ENCODE measurements around the gene LYRM1. TPM values are rescaled to one million over a fixed set of nuclear protein-coding genes. Genes with fewer than 3 reads are reported as not detected.

Gene LYRM1
- total RNA-seq, 2 experiments from 2014 or later, result 20.4 to 20.8 TPM

GRCh38 chr16:20906341-20907255 lies 6.0 kb downstream of the LYRM1 start:
- no peaks in the 10 kb centered on the region for H3K9me3 Mint-ChIP-seq
- no peaks in the 10 kb centered on the region for H3K27me3 Mint-ChIP-seq (ENCODE audit: low read depth)
- no peak for DNase-seq
- CTCF ChIA-PET, result no interaction called here
- no peak overlapping the region for H3K27ac Mint-ChIP-seq
- H3K4me3 Mint-ChIP-seq, result no peak overlapping the region
- intact Hi-C loops (cut with micrococcal nuclease), result loop anchor here (10.0 kb wide), 1 partner anchor 1288 kb away; no protein-coding TSS in a partner anchor
- H3K4me1 Mint-ChIP-seq (ENCODE audit: low read depth), result peaks cover 52% of the 10 kb centered on the region
- H3K36me3 Mint-ChIP-seq (ENCODE audit: low read depth), result peaks cover 1% of the 10 kb centered on the region

- no peaks in the 10 kb centered on the region for H3K9me3 Mint-ChIP-seq
- intact Hi-C loops (cut with micrococcal nuclease), result loop anchor here (1.0 kb wide), 1 partner anchor 11 kb away; the partner anchor contains the start of genes DCUN1D3 and LYRM1
- H3K36me3 Mint-ChIP-seq (ENCODE audit: low read depth), result peaks cover 5% of the 10 kb centered on the region
- DNase-seq, result no peak
- CTCF ChIA-PET, result interaction anchor here (1.0 kb wide), 1 partner anchor 31 kb away, joined by 3 read pairs; no protein-coding TSS in a partner anchor
- H3K4me1 Mint-ChIP-seq (ENCODE audit: low read depth), result peaks cover 18% of the 10 kb centered on the region
- no peaks in the 10 kb centered on the region for H3K27me3 Mint-ChIP-seq (ENCODE audit: low read depth)
- no peak overlapping the region for H3K4me3 Mint-ChIP-seq
- H3K27ac Mint-ChIP-seq, result no peak overlapping the region
Observed at GRCh38 chr16:20910781-20911321, 10.3 kb downstream of the LYRM1 start.

GRCh38 chr16:20911361-20911760 lies 10.8 kb downstream of the LYRM1 start:
- CTCF ChIA-PET, result interaction anchor here (0.7 to 1.0 kb wide), 2 partner anchors 31 to 372 kb away, joined by 3 to 4 read pairs; no protein-coding TSS in a partner anchor
- Mint-ChIP-seq H3K27me3 (ENCODE audit: low read depth) (no peaks in the 10 kb centered on the region), H3K4me3 (no peak overlapping the region), H3K27ac (no peak overlapping the region), H3K9me3 (no peaks in the 10 kb centered on the region), H3K4me1 (ENCODE audit: low read depth) (peaks cover 18% of the 10 kb centered on the region), H3K36me3 (ENCODE audit: low read depth) (peaks cover 8% of the 10 kb centered on the region)
- intact Hi-C loops (cut with micrococcal nuclease), result loop anchor here (1.0 kb wide), 1 partner anchor 11 kb away; the partner anchor contains the start of genes DCUN1D3 and LYRM1
- DNase-seq, result no peak

GRCh38 chr16:20916289-20916688 lies 15.7 kb downstream of the LYRM1 start:
- CTCF ChIA-PET, result no interaction called here

GRCh38 chr16:20916942-20917341 lies 16.4 kb downstream of the LYRM1 start:
- Mint-ChIP-seq H3K4me1 (ENCODE audit: low read depth) (peaks cover 4% of the 10 kb centered on the region), H3K4me3 (no peak overlapping the region), H3K27me3 (ENCODE audit: low read depth) (no peaks in the 10 kb centered on the region), H3K36me3 (ENCODE audit: low read depth) (peaks cover 16% of the 10 kb centered on the region), H3K9me3 (no peaks in the 10 kb centered on the region), H3K27ac (no peak overlapping the region)
- intact Hi-C loops (cut with micrococcal nuclease), result no loop called here
- DNase-seq, result no peak
- CTCF ChIA-PET, result no interaction called here

More at GRCh38 chr16:20916289-20916688, 15.7 kb downstream of the LYRM1 start:
- Mint-ChIP-seq H3K9me3 (no peaks in the 10 kb centered on the region), H3K4me1 (ENCODE audit: low read depth) (peaks cover 6% of the 10 kb centered on the region), H3K36me3 (ENCODE audit: low read depth) (peaks cover 16% of the 10 kb centered on the region), H3K27me3 (ENCODE audit: low read depth) (no peaks in the 10 kb centered on the region), H3K27ac (no peak overlapping the region), H3K4me3 (no peak overlapping the region)
- no peak for DNase-seq
- intact Hi-C loops (cut with micrococcal nuclease), result no loop called here

- Mint-ChIP-seq H3K27me3 (ENCODE audit: low read depth) (no peaks in the 10 kb centered on the region), H3K36me3 (ENCODE audit: low read depth) (peaks cover 18% of the 10 kb centered on the region), H3K9me3 (no peaks in the 10 kb centered on the region), H3K4me1 (ENCODE audit: low read depth) (peaks cover 4% of the 10 kb centered on the region), H3K27ac (no peak overlapping the region), H3K4me3 (no peak overlapping the region)
- CTCF ChIA-PET, result interaction anchor here (0.8 kb wide), 1 partner anchor 68 kb away, joined by 3 read pairs; no protein-coding TSS in a partner anchor
- DNase-seq, result no peak
- intact Hi-C loops (cut with micrococcal nuclease), result no loop called here
Observed at GRCh38 chr16:20918486-20919239, 18.1 kb downstream of the LYRM1 start.

- no peaks in the 10 kb centered on the region for H3K27me3 Mint-ChIP-seq (ENCODE audit: low read depth)
- intact Hi-C loops (cut with micrococcal nuclease), result no loop called here
- peaks cover 18% of the 10 kb centered on the region for H3K36me3 Mint-ChIP-seq (ENCODE audit: low read depth)
- no peak for DNase-seq
- H3K27ac Mint-ChIP-seq, result no peak overlapping the region
- peaks cover 4% of the 10 kb centered on the region for H3K4me1 Mint-ChIP-seq (ENCODE audit: low read depth)
- no peak overlapping the region for H3K4me3 Mint-ChIP-seq
- H3K9me3 Mint-ChIP-seq, result no peaks in the 10 kb centered on the region
- CTCF ChIA-PET, result interaction anchor here (0.6 kb wide), 1 partner anchor 422 kb away, joined by 4 read pairs; no protein-coding TSS in a partner anchor
Observed at GRCh38 chr16:20920091-20920490, 19.5 kb downstream of the LYRM1 start.

- no peaks in the 10 kb centered on the region for H3K9me3 Mint-ChIP-seq
Observed at GRCh38 chr16:20920799-20921198, 20.2 kb downstream of the LYRM1 start.

GRCh38 chr16:20923876-20924275 lies 23.3 kb downstream of the LYRM1 start:
- Mint-ChIP-seq H3K36me3 (ENCODE audit: low read depth) (peaks cover 12% of the 10 kb centered on the region), H3K27me3 (ENCODE audit: low read depth) (no peaks in the 10 kb centered on the region), H3K9me3 (no peaks in the 10 kb centered on the region), H3K27ac (no peak overlapping the region), H3K4me3 (no peak overlapping the region), H3K4me1 (ENCODE audit: low read depth) (peaks cover 4% of the 10 kb centered on the region)
- intact Hi-C loops (cut with micrococcal nuclease), result no loop called here
- DNase-seq, result no peak
- CTCF ChIA-PET, result no interaction called here

More at GRCh38 chr16:20920799-20921198, 20.2 kb downstream of the LYRM1 start:
- H3K4me1 Mint-ChIP-seq (ENCODE audit: low read depth), result peaks cover 4% of the 10 kb centered on the region
- no peak overlapping the region for H3K4me3 Mint-ChIP-seq
- CTCF ChIA-PET, result interaction anchor here (0.9 kb wide), 1 partner anchor 40 kb away, joined by 3 read pairs; no protein-coding TSS in a partner anchor
- intact Hi-C loops (cut with micrococcal nuclease), result no loop called here
- H3K27me3 Mint-ChIP-seq (ENCODE audit: low read depth), result no peaks in the 10 kb centered on the region
- no peak for DNase-seq
- peaks cover 16% of the 10 kb centered on the region for H3K36me3 Mint-ChIP-seq (ENCODE audit: low read depth)
- no peak overlapping the region for H3K27ac Mint-ChIP-seq

- DNase-seq, result no peak
- no peaks in the 10 kb centered on the region for H3K27me3 Mint-ChIP-seq (ENCODE audit: low read depth)
- intact Hi-C loops (cut with micrococcal nuclease), result no loop called here
- H3K4me1 Mint-ChIP-seq (ENCODE audit: low read depth), result no peaks in the 10 kb centered on the region
- H3K36me3 Mint-ChIP-seq (ENCODE audit: low read depth), result peaks cover 11% of the 10 kb centered on the region
- no peaks in the 10 kb centered on the region for H3K9me3 Mint-ChIP-seq
- CTCF ChIA-PET, result no interaction called here
- no peak overlapping the region for H3K4me3 Mint-ChIP-seq
- H3K27ac Mint-ChIP-seq, result no peak overlapping the region
Observed at GRCh38 chr16:20925751-20926150, 25.2 kb downstream of the LYRM1 start.

GRCh38 chr16:20928774-20929411 lies 28.3 kb downstream of the LYRM1 start:
- no peak for DNase-seq
- CTCF ChIA-PET, result interaction anchor here (0.6 kb wide), 1 partner anchor 32 kb away, joined by 3 read pairs; no protein-coding TSS in a partner anchor
- H3K27ac Mint-ChIP-seq, result no peak overlapping the region
- intact Hi-C loops (cut with micrococcal nuclease), result no loop called here
- H3K9me3 Mint-ChIP-seq, result no peaks in the 10 kb centered on the region
- H3K4me3 Mint-ChIP-seq, result no peak overlapping the region
- peaks cover 8% of the 10 kb centered on the region for H3K36me3 Mint-ChIP-seq (ENCODE audit: low read depth)
- no peaks in the 10 kb centered on the region for H3K4me1 Mint-ChIP-seq (ENCODE audit: low read depth)
- H3K27me3 Mint-ChIP-seq (ENCODE audit: low read depth), result no peaks in the 10 kb centered on the region
